Measurements from ENCODE around the gene MAPK14. TPM values are rescaled to one million over a fixed set of nuclear protein-coding genes. Genes with fewer than 3 reads are reported as not detected.

MAPK14 gene
- total RNA-seq, 1 experiment from 2014 or later, result 60.4 TPM

DNA sequence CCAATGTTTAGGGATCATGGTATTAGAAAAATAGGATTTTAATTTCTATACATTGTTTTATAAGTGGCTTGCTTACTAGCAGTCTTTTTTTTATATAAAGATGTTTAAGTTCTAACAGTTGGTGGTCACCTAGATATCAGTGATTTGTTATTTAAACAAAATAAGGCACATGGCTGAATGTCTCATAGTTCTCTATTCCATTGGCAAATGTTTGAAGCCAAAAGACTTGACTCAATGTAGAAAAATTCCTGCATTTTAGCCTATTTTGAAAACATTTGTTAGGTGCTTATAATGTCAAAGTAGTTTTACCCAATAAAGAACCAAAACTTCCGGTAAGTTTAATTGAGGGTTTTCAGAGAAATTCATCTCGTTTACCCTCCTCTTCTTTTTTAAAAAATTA lies 26.8 kb downstream of the MAPK14 start:
- H4K20me1 ChIP-seq (ENCODE audit: insufficient read depth), result peaks cover 39% of the 10 kb centered on the region
- peaks cover 7% of the 10 kb centered on the region; the same call in 1 of the 2 replicates for H3K4me1 ChIP-seq (replicated peaks; ENCODE audit: insufficient read depth)
- POLR2A ChIA-PET (ENCODE audit: unreplicated experiment), result no interaction called here
- no TSS peak for BruUV-seq (replicated peaks)
- no peaks in the 10 kb centered on the region for H3K9me3 ChIP-seq (ENCODE audit: insufficient read depth, low read depth)
- H3K27me3 ChIP-seq (ENCODE audit: insufficient read depth, low read depth), result no peaks in the 10 kb centered on the region
- no peak for TF ChIP-seq EZH2 (IDR thresholded peaks at IDR 0.05; ENCODE audit: low read depth)
- TF ChIP-seq, protein P1, sequence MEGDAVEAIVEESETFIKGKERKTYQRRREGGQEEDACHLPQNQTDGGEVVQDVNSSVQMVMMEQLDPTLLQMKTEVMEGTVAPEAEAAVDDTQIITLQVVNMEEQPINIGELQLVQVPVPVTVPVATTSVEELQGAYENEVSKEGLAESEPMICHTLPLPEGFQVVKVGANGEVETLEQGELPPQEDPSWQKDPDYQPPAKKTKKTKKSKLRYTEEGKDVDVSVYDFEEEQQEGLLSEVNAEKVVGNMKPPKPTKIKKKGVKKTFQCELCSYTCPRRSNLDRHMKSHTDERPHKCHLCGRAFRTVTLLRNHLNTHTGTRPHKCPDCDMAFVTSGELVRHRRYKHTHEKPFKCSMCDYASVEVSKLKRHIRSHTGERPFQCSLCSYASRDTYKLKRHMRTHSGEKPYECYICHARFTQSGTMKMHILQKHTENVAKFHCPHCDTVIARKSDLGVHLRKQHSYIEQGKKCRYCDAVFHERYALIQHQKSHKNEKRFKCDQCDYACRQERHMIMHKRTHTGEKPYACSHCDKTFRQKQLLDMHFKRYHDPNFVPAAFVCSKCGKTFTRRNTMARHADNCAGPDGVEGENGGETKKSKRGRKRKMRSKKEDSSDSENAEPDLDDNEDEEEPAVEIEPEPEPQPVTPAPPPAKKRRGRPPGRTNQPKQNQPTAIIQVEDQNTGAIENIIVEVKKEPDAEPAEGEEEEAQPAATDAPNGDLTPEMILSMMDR (conservative IDR thresholded peaks at IDR 0.05), result no peak
- peaks cover 24% of the 10 kb centered on the region; the same call in 1 of the 2 replicates for H3K36me3 ChIP-seq (ENCODE audit: low read depth)
- H3K79me2 ChIP-seq (ENCODE audit: low read depth), result peaks cover 84% of the 10 kb centered on the region
- peaks cover 11% of the 10 kb centered on the region; the same call in 1 of the 2 replicates for H3F3A ChIP-seq (ENCODE audit: insufficient read depth, low read depth)
- no peak overlapping the region for H3K27ac ChIP-seq
- H3K4me2 ChIP-seq, result no peak overlapping the region
- H3K9me2 ChIP-seq (ENCODE audit: insufficient read depth), result no peaks in the 10 kb centered on the region
- no peak overlapping the region for H2AFZ ChIP-seq
- intact Hi-C loops (cut with micrococcal nuclease; ENCODE audit: unreplicated experiment), result no loop called here
- H3K4me3 ChIP-seq, result no peak overlapping the region
- DNase-seq, result no peak
- CTCF ChIA-PET, result no interaction called here

DNA sequence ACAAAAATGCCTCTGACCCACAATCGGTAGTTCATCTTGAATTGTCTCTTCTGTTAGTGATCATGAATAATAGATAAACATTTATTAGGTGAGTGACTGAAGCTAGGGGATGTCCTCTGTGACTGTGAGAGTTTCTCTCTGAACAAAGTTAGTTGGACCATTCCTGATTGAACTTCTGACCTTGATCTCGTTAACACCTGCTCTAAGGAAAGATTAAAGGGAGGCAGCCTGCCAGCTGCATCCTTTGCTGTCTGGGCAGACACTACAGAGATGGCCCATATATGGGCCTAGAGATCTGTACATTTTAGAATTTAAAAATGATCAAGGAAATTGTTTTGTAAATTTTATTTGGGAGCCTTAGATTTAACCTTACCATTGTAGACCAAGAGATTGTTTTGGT lies 27.3 kb downstream of the MAPK14 start:
- CTCF ChIA-PET, result no interaction called here
- Histone ChIP-seq H3K9me2 (ENCODE audit: insufficient read depth) (no peaks in the 10 kb centered on the region), H3K27ac (no peak overlapping the region), H3K79me2 (ENCODE audit: low read depth) (peaks cover 84% of the 10 kb centered on the region), H2AFZ (no peak overlapping the region), H3K4me2 (no peak overlapping the region), H3K4me1 (replicated peaks; ENCODE audit: insufficient read depth) (peaks cover 5% of the 10 kb centered on the region; the same call in 1 of the 2 replicates), H4K20me1 (ENCODE audit: insufficient read depth) (peaks cover 39% of the 10 kb centered on the region), H3F3A (ENCODE audit: insufficient read depth, low read depth) (peaks cover 7% of the 10 kb centered on the region; the same call in 1 of the 2 replicates), H3K27me3 (ENCODE audit: insufficient read depth, low read depth) (no peaks in the 10 kb centered on the region), H3K4me3 (no peak overlapping the region), H3K9me3 (ENCODE audit: insufficient read depth, low read depth) (no peaks in the 10 kb centered on the region), H3K36me3 (ENCODE audit: low read depth) (peaks cover 30% of the 10 kb centered on the region; the same call in 1 of the 2 replicates)
- no peak for DNase-seq
- no TSS peak for BruUV-seq (replicated peaks)
- POLR2A ChIA-PET (ENCODE audit: unreplicated experiment), result no interaction called here
- intact Hi-C loops (cut with micrococcal nuclease; ENCODE audit: unreplicated experiment), result no loop called here
- TF ChIP-seq, protein P1 (conservative IDR thresholded peaks at IDR 0.05), result no peak
- no peak for TF ChIP-seq EZH2 (IDR thresholded peaks at IDR 0.05; ENCODE audit: low read depth)

DNA sequence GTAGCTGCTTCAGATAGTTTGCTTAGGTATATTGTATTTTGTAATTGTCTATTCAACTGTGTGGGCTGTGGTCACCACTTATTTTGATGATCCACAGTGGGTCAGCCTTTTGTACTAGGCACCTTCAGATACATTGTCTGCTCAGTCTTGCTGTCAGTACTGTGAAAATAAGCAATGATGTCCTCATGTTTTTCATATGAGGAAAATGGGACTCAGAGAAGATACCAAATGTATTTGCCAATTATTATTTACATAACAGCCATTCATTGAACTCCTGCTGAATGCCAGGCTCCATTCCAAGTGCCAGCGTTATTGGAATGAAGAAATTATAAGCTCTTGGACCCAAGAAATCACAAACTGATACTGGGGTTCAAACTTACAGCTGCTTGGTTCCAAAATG lies 28.6 kb downstream of the MAPK14 start:
- no peak for DNase-seq
- POLR2A ChIA-PET (ENCODE audit: unreplicated experiment), result interaction anchor here (0.5 kb wide), 1 partner anchor 31 kb away, joined by 4 read pairs; no protein-coding TSS in a partner anchor
- H3K27ac ChIP-seq, result no peak overlapping the region
- H3K36me3 ChIP-seq (ENCODE audit: low read depth), result peaks cover 30% of the 10 kb centered on the region; the same call in 1 of the 2 replicates
- no TSS peak for BruUV-seq (replicated peaks)
- H3K4me3 ChIP-seq, result no peak overlapping the region
- H3K9me3 ChIP-seq (ENCODE audit: insufficient read depth, low read depth), result no peaks in the 10 kb centered on the region
- intact Hi-C loops (cut with micrococcal nuclease; ENCODE audit: unreplicated experiment), result no loop called here
- CTCF ChIA-PET, result no interaction called here
- no peaks in the 10 kb centered on the region for H3K4me1 ChIP-seq (replicated peaks; ENCODE audit: insufficient read depth)
- TF ChIP-seq, protein P1 (conservative IDR thresholded peaks at IDR 0.05), result no peak
- no peak for TF ChIP-seq EZH2 (IDR thresholded peaks at IDR 0.05; ENCODE audit: low read depth)
- no peak overlapping the region for H3K4me2 ChIP-seq
- H3F3A ChIP-seq (ENCODE audit: insufficient read depth, low read depth), result 0 out of 2 replicates have a peak, but pooled peaks cover 3% of the 10 kb centered on the region
- H3K79me2 ChIP-seq (ENCODE audit: low read depth), result peaks cover 82% of the 10 kb centered on the region
- no peak overlapping the region for H2AFZ ChIP-seq
- H4K20me1 ChIP-seq (ENCODE audit: insufficient read depth), result peaks cover 34% of the 10 kb centered on the region
- no peaks in the 10 kb centered on the region for H3K9me2 ChIP-seq (ENCODE audit: insufficient read depth)
- H3K27me3 ChIP-seq (ENCODE audit: insufficient read depth, low read depth), result no peaks in the 10 kb centered on the region

Data from PC-9 (cell line).